SK-N-SH (cell line): ENCODE measurements around the gene LPO. TPM values are rescaled to one million over a fixed set of nuclear protein-coding genes. Genes with fewer than 3 reads are reported as not detected.

Experiments used
- CTCF ChIA-PET: fragments of 300-600, 350-600 bp; formaldehyde crosslinking; extraction: SDS; loops from one replicate; lab custom pipeline; 2021; lab: Yijun Ruan, JAX
- POLR2A ChIA-PET: fragments of 350-600 bp; sonication (Branson Sonifier 250); formaldehyde crosslinking; extraction: SDS; loops from one replicate; lab custom pipeline; 2020; ENCODE audit warnings: antibody characterized with exemption, inconsistent platforms; lab: Yijun Ruan, JAX
- DNase-seq: peaks from one replicate; pipeline ENCODE4 v3.0.0; 2012
- H2AFZ ChIP-seq: fragments of 200-600 bp; sonication (generic); 2 replicates; pipeline ENCODE4 v1.8.1; 2016; ENCODE audit warnings: antibody characterized with exemption, mild to moderate bottlenecking, low read depth
- H3F3A ChIP-seq: fragments of 200-600 bp; sonication (generic); replicated peaks from 2 replicates; pipeline ENCODE3; 2016; ENCODE audit warnings: antibody characterized with exemption, mild to moderate bottlenecking; ENCODE audit not compliant: insufficient read depth
- H3K27ac ChIP-seq, 2 experiments: fragments of 200-500 bp in 1 of 2; fragments of 200-600 bp in 1 of 2; sonication (Bioruptor generic) in 1 of 2; sonication (generic), shearing (Covaris generic) in 1 of 2; 2 replicates each; pipeline versions ENCODE4 v1.5.1 to v1.6.1; 2014 to 2016; ENCODE audit warnings: low read depth in 2 of 2, inconsistent platforms in 1 of 2, low read length in 1 of 2, mild to moderate bottlenecking in 1 of 2, mixed read lengths in 1 of 2
- H3K27me3 ChIP-seq: fragments of 200-600 bp; sonication (generic), shearing (Covaris generic); 2 replicates; pipeline ENCODE4 v1.6.1; 2016; ENCODE audit warnings: mixed run types; ENCODE audit not compliant: insufficient read depth
- H3K36me3 ChIP-seq, 2 experiments: fragments of 200-500 bp in 1 of 2; fragments of 200-600 bp in 1 of 2; sonication (Bioruptor generic) in 1 of 2; sonication (generic) in 1 of 2; replicated peaks in 1 of 2; 2 replicates each; pipeline versions ENCODE3 to v1.5.1; 2014 to 2016; ENCODE audit warnings: low read length in 1 of 2, mild to moderate bottlenecking in 1 of 2; ENCODE audit not compliant: insufficient read depth in 2 of 2, control insufficient read depth in 1 of 2
- H3K4me1 ChIP-seq, 2 experiments: fragments of 200-500 bp in 1 of 2; fragments of 200-600 bp in 1 of 2; sonication (Bioruptor generic) in 1 of 2; sonication (generic), shearing (Covaris generic) in 1 of 2; 2 replicates each; pipeline versions ENCODE4 v1.5.1 to v1.6.1; 2014 to 2016; ENCODE audit warnings: low read depth in 1 of 2, low read length in 1 of 2, mixed run types in 1 of 2; ENCODE audit not compliant: insufficient read depth in 2 of 2, control insufficient read depth in 1 of 2
- H3K4me2 ChIP-seq: fragments of 200-600 bp; sonication (generic), shearing (Covaris generic); 2 replicates; pipeline ENCODE4 v1.6.1; 2017; ENCODE audit warnings: mixed run types
- H3K4me3 ChIP-seq, 2 experiments: fragments of 200-500 bp in 1 of 2; fragments of 200-600 bp in 1 of 2; sonication (Bioruptor generic) in 1 of 2; sonication (generic), shearing (Covaris generic) in 1 of 2; 2 replicates each; pipeline versions ENCODE4 v1.5.1 to v1.8.1; 2014 to 2016; ENCODE audit warnings: low read depth in 2 of 2, inconsistent platforms in 1 of 2, low read length in 1 of 2, mild to moderate bottlenecking in 1 of 2, mixed read lengths in 1 of 2, moderate library complexity in 1 of 2
- H3K79me2 ChIP-seq: fragments of 200-600 bp; sonication (generic); 2 replicates; pipeline ENCODE4 v1.8.1; 2017; ENCODE audit warnings: mild to moderate bottlenecking; ENCODE audit not compliant: insufficient read depth
- H3K9ac ChIP-seq: fragments of 200-600 bp; sonication (generic); 2 replicates; pipeline ENCODE4 v1.6.1; 2017; ENCODE audit warnings: mixed run types
- H3K9me2 ChIP-seq: fragments of 200-600 bp; sonication (generic); 2 replicates; pipeline ENCODE4 v1.6.1; 2017; ENCODE audit warnings: mixed run types
- H3K9me3 ChIP-seq: fragments of 200-600 bp; sonication (generic); 2 replicates; pipeline ENCODE4 v1.6.1; 2017; ENCODE audit warnings: mixed run types, mild to moderate bottlenecking, moderate library complexity
- H4K20me1 ChIP-seq: fragments of 200-600 bp; sonication (generic); 2 replicates; pipeline ENCODE4 v1.6.1; 2017; ENCODE audit warnings: mild to moderate bottlenecking, mixed run types; ENCODE audit not compliant: insufficient read depth
- CHD2 ChIP-seq: fragments of 150-350 bp; IDR thresholded peaks from 2 replicates; pipeline ENCODE4 v1.6.1; 2018; ENCODE audit warnings: low read length; ENCODE audit not compliant: partially characterized antibody
- EP300 ChIP-seq, 2 experiments: IDR thresholded peaks; 2 replicates each; pipeline versions ENCODE4 v1.4.0 to v1.6.1; 2012; ENCODE audit warnings: borderline replicate concordance in 1 of 2, low read depth in 1 of 2, low read length in 1 of 2
- EZH2phosphoT487 ChIP-seq: fragments of 200-600 bp; sonication (generic); IDR thresholded peaks from 2 replicates; pipeline ENCODE4 v1.6.1; 2017; ENCODE audit warnings: low read depth, mixed run types, mild to moderate bottlenecking, antibody characterized with exemption, moderate library complexity, borderline replicate concordance
- GABPA ChIP-seq: IDR thresholded peaks from 2 replicates; pipeline ENCODE4 v1.4.0; 2012; ENCODE audit warnings: low read depth, mild to moderate bottlenecking
- GATA2 ChIP-seq: sonication (generic); formaldehyde crosslinking; IDR thresholded peaks from 2 replicates; pipeline ENCODE4 v1.5.0; 2020; ENCODE audit warnings: mild to moderate bottlenecking, missing genetic modification reagents
- MEF2A ChIP-seq: IDR thresholded peaks from 2 replicates; pipeline ENCODE4 v1.4.0; 2012; ENCODE audit warnings: low read depth, borderline replicate concordance
- NFIC ChIP-seq: IDR thresholded peaks from 2 replicates; pipeline ENCODE4 v1.4.0; 2012; ENCODE audit warnings: borderline replicate concordance
- RAD21 ChIP-seq: IDR thresholded peaks from 2 replicates; pipeline ENCODE4 v1.6.1; 2012; ENCODE audit warnings: mild to moderate bottlenecking, low read length
- RFX5 ChIP-seq: IDR thresholded peaks from 2 replicates; pipeline ENCODE4 v1.6.1; 2012; ENCODE audit warnings: mild to moderate bottlenecking, improper control_type of control experiment, low read length
- SIN3A ChIP-seq: IDR thresholded peaks from 2 replicates; pipeline ENCODE4 v1.6.1; 2012; ENCODE audit warnings: low read depth, mild to moderate bottlenecking, low read length, moderate library complexity, borderline replicate concordance
- SMC3 ChIP-seq: IDR thresholded peaks from 2 replicates; pipeline ENCODE4 v1.6.1; 2012; ENCODE audit warnings: low read depth, low read length, improper control_type of control experiment
- TAF1 ChIP-seq: IDR thresholded peaks from 2 replicates; pipeline ENCODE4 v1.6.1; 2012; ENCODE audit warnings: low read depth, mild to moderate bottlenecking, low read length, moderate library complexity, borderline replicate concordance
- TCF12 ChIP-seq: IDR thresholded peaks from 2 replicates; pipeline ENCODE4 v1.4.0; 2012
- USF2 ChIP-seq: fragments of 150-350 bp; IDR thresholded peaks from 2 replicates; pipeline ENCODE4 v1.6.1; 2017; ENCODE audit warnings: antibody characterized with exemption, low read length, low read depth, borderline replicate concordance
- YY1 ChIP-seq: IDR thresholded peaks from 2 replicates; pipeline ENCODE4 v1.4.0; 2012; ENCODE audit warnings: low read depth, mild to moderate bottlenecking
- WGBS: methylation state at CpG from one replicate; pipeline ENCODE4 v1.1.6; 2017; ENCODE audit warnings: low lambda C conversion rate; 5-methylcytosine and 5-hydroxymethylcytosine counted together
- polyA plus RNA-seq, 3 experiments: library from polyadenylated mRNA; depleted of rRNA; stranded (reverse); fragments of >200 nt; gene quantifications; 2 replicates each; pipeline ENCODE4 v1.2.3, GENCODE V29; 2012
- TF ChIP-seq, protein P1 (sequence below): IDR thresholded peaks from 2 replicates; pipeline ENCODE4 v1.4.0; 2012; ENCODE audit warnings: low read depth, borderline replicate concordance
- TF ChIP-seq, protein P2 (sequence below): IDR thresholded peaks from 2 replicates; pipeline ENCODE4 v1.4.0; 2012; ENCODE audit warnings: low read depth, borderline replicate concordance
- TF ChIP-seq, protein P3 (sequence below): IDR thresholded peaks from 2 replicates; pipeline ENCODE4; 2012

LPO gene
- polyA plus RNA-seq, 1 of the 3 experiments (the other 2 are of a cell fraction): not detected

- Histone ChIP-seq H3K27me3 (no peaks in the 10 kb centered on the region), H3K4me1 (no peaks in the 10 kb centered on the region), H3K4me3 (no peak overlapping the region), H3K36me3 (no peaks in the 10 kb centered on the region), H3K4me2 (no peak overlapping the region), H3K9me2 (no peaks in the 10 kb centered on the region), H3K79me2 (no peaks in the 10 kb centered on the region), H3K9ac (no peak overlapping the region), H3K27ac (no peak overlapping the region), H3F3A (no peaks in the 10 kb centered on the region), H2AFZ (no peak overlapping the region), H4K20me1 (no peaks in the 10 kb centered on the region), H3K9me3 (no peaks in the 10 kb centered on the region)
- no peak for TF ChIP-seq RAD21
- TF ChIP-seq, protein P1, sequence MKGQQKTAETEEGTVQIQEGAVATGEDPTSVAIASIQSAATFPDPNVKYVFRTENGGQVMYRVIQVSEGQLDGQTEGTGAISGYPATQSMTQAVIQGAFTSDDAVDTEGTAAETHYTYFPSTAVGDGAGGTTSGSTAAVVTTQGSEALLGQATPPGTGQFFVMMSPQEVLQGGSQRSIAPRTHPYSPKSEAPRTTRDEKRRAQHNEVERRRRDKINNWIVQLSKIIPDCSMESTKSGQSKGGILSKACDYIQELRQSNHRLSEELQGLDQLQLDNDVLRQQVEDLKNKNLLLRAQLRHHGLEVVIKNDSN: no peak
- no peak for TF ChIP-seq RFX5
- TF ChIP-seq CHD2: no peak
- no peak for TF ChIP-seq GABPA
- TF ChIP-seq SMC3: no peak
- no peak for TF ChIP-seq TAF1
- TF ChIP-seq, protein P2, sequence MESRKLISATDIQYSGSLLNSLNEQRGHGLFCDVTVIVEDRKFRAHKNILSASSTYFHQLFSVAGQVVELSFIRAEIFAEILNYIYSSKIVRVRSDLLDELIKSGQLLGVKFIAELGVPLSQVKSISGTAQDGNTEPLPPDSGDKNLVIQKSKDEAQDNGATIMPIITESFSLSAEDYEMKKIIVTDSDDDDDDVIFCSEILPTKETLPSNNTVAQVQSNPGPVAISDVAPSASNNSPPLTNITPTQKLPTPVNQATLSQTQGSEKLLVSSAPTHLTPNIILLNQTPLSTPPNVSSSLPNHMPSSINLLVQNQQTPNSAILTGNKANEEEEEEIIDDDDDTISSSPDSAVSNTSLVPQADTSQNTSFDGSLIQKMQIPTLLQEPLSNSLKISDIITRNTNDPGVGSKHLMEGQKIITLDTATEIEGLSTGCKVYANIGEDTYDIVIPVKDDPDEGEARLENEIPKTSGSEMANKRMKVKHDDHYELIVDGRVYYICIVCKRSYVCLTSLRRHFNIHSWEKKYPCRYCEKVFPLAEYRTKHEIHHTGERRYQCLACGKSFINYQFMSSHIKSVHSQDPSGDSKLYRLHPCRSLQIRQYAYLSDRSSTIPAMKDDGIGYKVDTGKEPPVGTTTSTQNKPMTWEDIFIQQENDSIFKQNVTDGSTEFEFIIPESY: no peak
- no peak for TF ChIP-seq SIN3A
- no peak for TF ChIP-seq MEF2A
- no peak for TF ChIP-seq NFIC
- no peak for TF ChIP-seq EZH2phosphoT487
- peak; percentile 30 for DNase-seq
- WGBS: 65% methylated on average over 23 of the region's 23 CpGs
- ChIA-PET CTCF (interaction anchor here (1.9 to 3.0 kb wide), 2 partner anchors 61 to 107 kb away, joined by 6 to 15 read pairs; partner anchors contain the start of gene RNF43), POLR2A (no interaction called here)
These were observed 72.4 kb downstream of the LPO start for GRCh38 chr17:58310511-58311428.

GRCh38 chr17:58311429-58311894 is 73.1 kb downstream of the LPO start:
- peak; percentile 32 for DNase-seq
- Histone ChIP-seq H3K79me2 (no peaks in the 10 kb centered on the region), H4K20me1 (no peaks in the 10 kb centered on the region), H3K9me2 (no peaks in the 10 kb centered on the region), H3K4me3 (no peak overlapping the region), H2AFZ (no peak overlapping the region), H3K36me3 (no peaks in the 10 kb centered on the region), H3K9me3 (no peaks in the 10 kb centered on the region), H3K9ac (no peak overlapping the region), H3F3A (no peaks in the 10 kb centered on the region), H3K27ac (no peak overlapping the region), H3K4me1 (no peaks in the 10 kb centered on the region), H3K27me3 (no peaks in the 10 kb centered on the region), H3K4me2 (no peak overlapping the region)
- CTCF ChIA-PET: interaction anchor here (0.8 to 3.0 kb wide), 4 partner anchors 62 to 137 kb away, joined by 3 to 15 read pairs (median 5); partner anchors contain the start of gene RNF43
- WGBS: 73% methylated on average over 9 of the region's 9 CpGs
- POLR2A ChIA-PET: no interaction called here
- TF ChIP-seq YY1 (no peak), TCF12 (no peak), GATA2 (CRISPR knock-in tag) (no peak), EP300 (IDR thresholded peaks at IDR 0.05; ENCODE audit: borderline replicate concordance in 1 of 2, low read depth in 1 of 2, low read length in 1 of 2) (no peak), USF2 (no peak), SMC3 (no peak)
- TF ChIP-seq, protein P2: no peak
- TF ChIP-seq, protein P1: no peak
- TF ChIP-seq, protein P3, sequence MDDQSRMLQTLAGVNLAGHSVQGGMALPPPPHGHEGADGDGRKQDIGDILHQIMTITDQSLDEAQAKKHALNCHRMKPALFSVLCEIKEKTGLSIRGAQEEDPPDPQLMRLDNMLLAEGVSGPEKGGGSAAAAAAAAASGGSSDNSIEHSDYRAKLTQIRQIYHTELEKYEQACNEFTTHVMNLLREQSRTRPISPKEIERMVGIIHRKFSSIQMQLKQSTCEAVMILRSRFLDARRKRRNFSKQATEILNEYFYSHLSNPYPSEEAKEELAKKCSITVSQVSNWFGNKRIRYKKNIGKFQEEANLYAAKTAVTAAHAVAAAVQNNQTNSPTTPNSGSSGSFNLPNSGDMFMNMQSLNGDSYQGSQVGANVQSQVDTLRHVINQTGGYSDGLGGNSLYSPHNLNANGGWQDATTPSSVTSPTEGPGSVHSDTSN: no peak
